KMS-11 (cell line): ENCODE measurements around the gene DDX25.

Experiments used
- H2AFZ ChIP-seq: fragments of 200-600 bp; sonication (generic); 2 replicates; pipeline ENCODE4 v1.6.1; 2016; ENCODE audit warnings: antibody characterized with exemption, mixed run types, low read depth
- H3K27ac ChIP-seq: fragments of 200-600 bp; sonication (generic); 2 replicates; pipeline ENCODE4 v1.6.1; 2016; ENCODE audit warnings: mild to moderate bottlenecking, mixed run types
- H3K27me3 ChIP-seq: fragments of 200-600 bp; sonication (generic); 2 replicates; pipeline ENCODE4 v1.6.1; 2017; ENCODE audit warnings: mild to moderate bottlenecking, low read depth, mixed run types, moderate library complexity; ENCODE audit not compliant: insufficient read depth
- H3K36me3 ChIP-seq: fragments of 200-600 bp; sonication (generic); 2 replicates; pipeline ENCODE4 v1.6.1; 2017; ENCODE audit warnings: mild to moderate bottlenecking, mixed run types; ENCODE audit not compliant: insufficient read depth
- H3K4me1 ChIP-seq: fragments of 200-600 bp; sonication (generic); 2 replicates; pipeline ENCODE4 v1.6.1; 2016; ENCODE audit warnings: mild to moderate bottlenecking, low read depth, mixed run types; ENCODE audit not compliant: poor library complexity, severe bottlenecking
- H3K4me2 ChIP-seq: fragments of 200-600 bp; sonication (generic); 2 replicates; pipeline ENCODE4 v1.7.0; 2016; ENCODE audit warnings: mild to moderate bottlenecking, mixed run types
- H3K4me3 ChIP-seq: fragments of 200-600 bp; sonication (generic); IDR thresholded peaks from 2 replicates; pipeline ENCODE4 v1.6.1; 2017; ENCODE audit warnings: low read depth, low read length, mixed read lengths; ENCODE audit not compliant: insufficient read depth
- H3K79me2 ChIP-seq: fragments of 200-600 bp; sonication (generic); 2 replicates; pipeline ENCODE4 v1.6.1; 2016; ENCODE audit warnings: low read depth, mixed run types; ENCODE audit not compliant: insufficient read depth
- H3K9ac ChIP-seq: fragments of 200-600 bp; sonication (generic); 2 replicates; pipeline ENCODE4 v1.6.1; 2016; ENCODE audit warnings: mild to moderate bottlenecking, mixed run types
- H4K20me1 ChIP-seq: fragments of 200-600 bp; sonication (generic); 2 replicates; pipeline ENCODE4 v1.6.1; 2016; ENCODE audit warnings: mild to moderate bottlenecking, mixed run types; ENCODE audit not compliant: insufficient read depth
- TF ChIP-seq, protein P1 (sequence below): fragments of 200-600 bp; sonication (generic); conservative IDR thresholded peaks from 2 replicates; pipeline ENCODE4 v1.6.1; 2017; ENCODE audit warnings: low read depth, mild to moderate bottlenecking, antibody characterized with exemption, low read length, moderate library complexity, mixed read lengths

Gene DDX25

GRCh38 chr11:125939081-125939521 lies 34.8 kb downstream of the DDX25 start:
- no peak overlapping the region for H2AFZ ChIP-seq
- TF ChIP-seq, protein P1, sequence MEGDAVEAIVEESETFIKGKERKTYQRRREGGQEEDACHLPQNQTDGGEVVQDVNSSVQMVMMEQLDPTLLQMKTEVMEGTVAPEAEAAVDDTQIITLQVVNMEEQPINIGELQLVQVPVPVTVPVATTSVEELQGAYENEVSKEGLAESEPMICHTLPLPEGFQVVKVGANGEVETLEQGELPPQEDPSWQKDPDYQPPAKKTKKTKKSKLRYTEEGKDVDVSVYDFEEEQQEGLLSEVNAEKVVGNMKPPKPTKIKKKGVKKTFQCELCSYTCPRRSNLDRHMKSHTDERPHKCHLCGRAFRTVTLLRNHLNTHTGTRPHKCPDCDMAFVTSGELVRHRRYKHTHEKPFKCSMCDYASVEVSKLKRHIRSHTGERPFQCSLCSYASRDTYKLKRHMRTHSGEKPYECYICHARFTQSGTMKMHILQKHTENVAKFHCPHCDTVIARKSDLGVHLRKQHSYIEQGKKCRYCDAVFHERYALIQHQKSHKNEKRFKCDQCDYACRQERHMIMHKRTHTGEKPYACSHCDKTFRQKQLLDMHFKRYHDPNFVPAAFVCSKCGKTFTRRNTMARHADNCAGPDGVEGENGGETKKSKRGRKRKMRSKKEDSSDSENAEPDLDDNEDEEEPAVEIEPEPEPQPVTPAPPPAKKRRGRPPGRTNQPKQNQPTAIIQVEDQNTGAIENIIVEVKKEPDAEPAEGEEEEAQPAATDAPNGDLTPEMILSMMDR = no peak
- no peaks in the 10 kb centered on the region for H3K79me2 ChIP-seq
- no peak overlapping the region for H3K9ac ChIP-seq
- peaks cover 5% of the 10 kb centered on the region for H3K4me1 ChIP-seq
- H3K36me3 ChIP-seq = no peaks in the 10 kb centered on the region
- H3K27ac ChIP-seq = no peak overlapping the region
- H4K20me1 ChIP-seq = no peaks in the 10 kb centered on the region
- H3K4me2 ChIP-seq = no peak overlapping the region
- no peaks in the 10 kb centered on the region for H3K27me3 ChIP-seq
- no peak overlapping the region for H3K4me3 ChIP-seq

GRCh38 chr11:125940145-125940544 lies 35.8 kb downstream of the DDX25 start:
- Histone ChIP-seq H3K27ac (no peak overlapping the region), H3K4me3 (no peak overlapping the region), H4K20me1 (no peaks in the 10 kb centered on the region), H3K9ac (no peak overlapping the region), H3K79me2 (no peaks in the 10 kb centered on the region), H3K4me1 (peaks cover 5% of the 10 kb centered on the region), H3K27me3 (no peaks in the 10 kb centered on the region), H2AFZ (no peak overlapping the region), H3K4me2 (no peak overlapping the region), H3K36me3 (no peaks in the 10 kb centered on the region)
- TF ChIP-seq, protein P1 = no peak

- no peaks in the 10 kb centered on the region for H3K79me2 ChIP-seq
- no peak overlapping the region for H3K27ac ChIP-seq
- H3K4me2 ChIP-seq = no peak overlapping the region
- peak overlapping the region; percentile 48; the same call in 1 of the 2 replicates for H2AFZ ChIP-seq
- H4K20me1 ChIP-seq = no peaks in the 10 kb centered on the region
- H3K27me3 ChIP-seq = no peaks in the 10 kb centered on the region
- H3K36me3 ChIP-seq = no peaks in the 10 kb centered on the region
- TF ChIP-seq, protein P1 = no peak
- H3K9ac ChIP-seq = no peak overlapping the region
- no peak overlapping the region for H3K4me3 ChIP-seq
- H3K4me1 ChIP-seq = peaks cover 5% of the 10 kb centered on the region
Measured at GRCh38 chr11:125941267-125941618, 36.9 kb downstream of the DDX25 start.

DNA sequence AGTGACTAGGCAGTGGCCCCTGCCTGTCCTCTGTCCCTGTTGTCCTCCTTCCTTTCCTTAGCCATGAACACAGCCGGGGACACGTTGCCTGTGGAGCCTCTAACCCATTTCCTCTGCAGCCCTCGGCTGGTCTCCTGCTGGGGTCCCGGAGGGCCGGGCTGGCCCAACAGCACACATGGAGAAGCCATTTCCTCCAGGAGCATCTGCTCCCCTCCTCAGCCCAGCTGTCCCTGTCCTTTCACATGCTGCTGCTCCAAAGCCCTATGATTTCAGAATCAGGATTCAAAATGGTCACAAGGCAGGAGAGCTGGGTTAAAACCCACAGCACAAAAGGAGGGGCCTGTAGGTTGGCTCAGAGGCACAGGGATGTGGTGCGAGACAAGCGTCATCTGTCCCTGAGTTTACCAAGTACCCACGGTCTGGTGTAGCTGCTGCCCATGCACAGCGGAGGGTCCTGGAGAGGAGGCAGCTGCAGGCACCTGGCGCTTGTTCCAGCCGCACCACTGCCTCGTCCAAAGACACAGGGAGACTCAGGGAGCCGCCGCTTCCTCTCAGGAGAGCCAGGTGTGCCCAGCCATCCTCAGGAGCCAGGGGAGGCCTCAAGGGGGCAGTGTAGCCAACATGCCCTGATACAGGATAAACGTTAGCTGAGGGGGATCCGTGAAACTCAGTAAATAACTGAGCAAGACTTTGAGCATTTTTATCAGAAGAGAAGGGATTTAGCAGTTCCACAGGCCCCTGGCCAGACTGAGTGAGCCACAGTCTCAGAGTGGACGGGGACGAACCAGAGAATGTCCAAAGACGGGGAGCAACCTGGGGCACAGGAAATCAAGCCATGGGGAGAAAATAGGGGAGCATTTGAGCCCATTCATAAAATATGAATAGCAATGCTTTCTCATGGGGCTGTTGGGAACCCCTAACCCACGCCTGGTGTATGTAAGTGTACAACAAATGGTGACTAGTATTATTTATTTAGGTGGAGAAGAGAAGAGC lies 37.6 kb downstream of the DDX25 start:
- no peaks in the 10 kb centered on the region for H3K36me3 ChIP-seq
- no peak overlapping the region for H3K4me2 ChIP-seq
- peaks cover 5% of the 10 kb centered on the region for H3K4me1 ChIP-seq
- no peaks in the 10 kb centered on the region for H4K20me1 ChIP-seq
- no peaks in the 10 kb centered on the region for H3K27me3 ChIP-seq
- H3K4me3 ChIP-seq = no peak overlapping the region
- H3K79me2 ChIP-seq = no peaks in the 10 kb centered on the region
- TF ChIP-seq, protein P1 = peak; percentile 66
- H3K9ac ChIP-seq = no peak overlapping the region
- peak overlapping the region; percentile 48 for H2AFZ ChIP-seq
- H3K27ac ChIP-seq = no peak overlapping the region
